ENCODE measurements around the gene FAM227A. TPM values are rescaled to one million over a fixed set of nuclear protein-coding genes. Genes with fewer than 3 reads are reported as not detected.

FAM227A gene
- total RNA-seq, 2 donors from 2014 or later, result 9.1 to 14.9 TPM

- H3K27me3 ChIP-seq (ENCODE audit: control insufficient read depth, insufficient read depth, low read length, poor library complexity, severe bottlenecking), result no peaks in the 10 kb centered on the region
- no peak for TF ChIP-seq CTCF (conservative IDR thresholded peaks at IDR 0.05)
- WGBS, 2 experiments (ENCODE audit: insufficient coverage in 1 of 2, insufficient read length in 1 of 2), result 88% methylated on average over 8 of the region's 8 CpGs
- Mint-ChIP-seq H3K4me3 (peak overlapping the region; percentile 82), H3K36me3 (ENCODE audit: low read depth) (peaks cover 37% of the 10 kb centered on the region), H3K4me1 (peaks cover 35% of the 10 kb centered on the region), H3K27ac (peak overlapping the region; percentile 6), H3K9me3 (no peaks in the 10 kb centered on the region), H3K27me3 (ENCODE audit: insufficient read depth) (no peaks in the 10 kb centered on the region)
- no peaks in the 10 kb centered on the region for H3K9me3 ChIP-seq (ENCODE audit: control insufficient read depth, low read length)
- H3K36me3 ChIP-seq (ENCODE audit: control insufficient read depth, insufficient read depth, low read length), result peaks cover 11% of the 10 kb centered on the region
- H3K4me3 ChIP-seq (ENCODE audit: low read length), result peak overlapping the region; percentile 86
- no peak overlapping the region for H3K27ac ChIP-seq (ENCODE audit: low read depth, low read length)
- no peak for DNase-seq
- peaks cover 5% of the 10 kb centered on the region for H3K4me1 ChIP-seq (ENCODE audit: control insufficient read depth, insufficient read depth, low read length)
- H3K9ac ChIP-seq (ENCODE audit: extremely low read depth, low read length, poor library complexity, severe bottlenecking), result no peak overlapping the region
These were observed 41.4 kb upstream of the FAM227A start for GRCh38 chr22:38697425-38698089.

DNA sequence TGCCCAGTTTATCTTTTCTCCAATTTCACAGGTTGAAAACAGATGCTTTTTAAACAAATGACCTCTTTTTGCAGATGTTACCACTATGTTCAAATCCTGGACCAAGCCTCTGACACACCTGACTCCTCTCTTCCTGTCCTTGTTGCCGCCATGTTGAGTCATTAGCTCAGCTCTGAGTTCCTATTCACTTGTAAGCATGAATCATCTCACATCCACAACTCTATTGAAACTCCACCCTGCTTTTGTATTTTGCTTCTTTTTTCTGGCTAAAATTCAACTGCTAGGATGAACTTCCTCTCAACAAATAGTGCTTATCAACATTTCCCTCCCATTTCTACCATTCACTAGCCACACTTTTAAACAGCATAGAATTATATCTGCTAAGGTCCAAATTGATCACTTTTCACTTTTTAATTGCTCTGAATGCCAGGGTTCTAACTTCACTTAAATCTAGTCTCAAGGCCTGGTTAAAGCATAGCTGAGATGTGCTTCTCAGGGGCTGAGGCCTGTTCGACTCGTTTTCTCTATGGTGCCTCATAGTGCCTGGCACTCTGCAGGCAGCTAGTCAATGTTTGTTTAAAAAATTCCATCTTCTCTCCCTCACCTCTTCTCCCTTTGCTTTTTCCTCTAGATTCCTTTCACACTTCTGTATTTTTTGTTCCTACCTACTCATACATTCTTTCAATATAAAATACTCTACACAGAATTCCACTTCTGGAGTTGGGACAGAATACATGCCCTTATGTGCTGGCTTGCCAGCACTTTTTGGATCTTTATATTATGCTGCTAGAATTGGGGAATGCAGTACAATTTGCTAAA lies 40.6 kb upstream of the FAM227A start:
- Histone ChIP-seq H3K36me3 (ENCODE audit: control insufficient read depth, insufficient read depth, low read length) (peaks cover 16% of the 10 kb centered on the region), H3K4me1 (ENCODE audit: control insufficient read depth, insufficient read depth, low read length) (peaks cover 5% of the 10 kb centered on the region), H3K9ac (ENCODE audit: extremely low read depth, low read length, poor library complexity, severe bottlenecking) (no peak overlapping the region), H3K27ac (ENCODE audit: low read depth, low read length) (no peak overlapping the region), H3K27me3 (ENCODE audit: control insufficient read depth, insufficient read depth, low read length, poor library complexity, severe bottlenecking) (no peaks in the 10 kb centered on the region), H3K4me3 (ENCODE audit: low read length) (peak overlapping the region; percentile 86), H3K9me3 (ENCODE audit: control insufficient read depth, low read length) (no peaks in the 10 kb centered on the region)
- H3K27me3 Mint-ChIP-seq (ENCODE audit: insufficient read depth), result no peaks in the 10 kb centered on the region
- DNase-seq, result no peak
- no peak overlapping the region for H3K4me3 Mint-ChIP-seq
- H3K27ac Mint-ChIP-seq, result peak overlapping the region; percentile 2
- H3K4me1 Mint-ChIP-seq, result peaks cover 35% of the 10 kb centered on the region
- no peaks in the 10 kb centered on the region for H3K9me3 Mint-ChIP-seq
- 55 to 75% methylated on average over 3 of the region's 3 CpGs for WGBS, 2 experiments (ENCODE audit: insufficient coverage in 1 of 2, insufficient read length in 1 of 2)
- peaks cover 40% of the 10 kb centered on the region for H3K36me3 Mint-ChIP-seq (ENCODE audit: low read depth)
- no peak for TF ChIP-seq CTCF (conservative IDR thresholded peaks at IDR 0.05)

- TF ChIP-seq CTCF (conservative IDR thresholded peaks at IDR 0.05), result no peak
- Histone ChIP-seq H3K9ac (ENCODE audit: extremely low read depth, low read length, poor library complexity, severe bottlenecking) (no peak overlapping the region), H3K27ac (ENCODE audit: low read depth, low read length) (no peak overlapping the region), H3K4me3 (ENCODE audit: low read length) (no peak overlapping the region), H3K27me3 (ENCODE audit: control insufficient read depth, insufficient read depth, low read length, poor library complexity, severe bottlenecking) (no peaks in the 10 kb centered on the region), H3K36me3 (ENCODE audit: control insufficient read depth, insufficient read depth, low read length) (peaks cover 34% of the 10 kb centered on the region), H3K9me3 (ENCODE audit: control insufficient read depth, low read length) (no peaks in the 10 kb centered on the region), H3K4me1 (ENCODE audit: control insufficient read depth, insufficient read depth, low read length) (peaks cover 5% of the 10 kb centered on the region)
- H3K27ac Mint-ChIP-seq, result no peak overlapping the region
- no peak for DNase-seq
- no peaks in the 10 kb centered on the region for H3K9me3 Mint-ChIP-seq
- peaks cover 49% of the 10 kb centered on the region for H3K36me3 Mint-ChIP-seq (ENCODE audit: low read depth)
- H3K4me1 Mint-ChIP-seq, result peaks cover 35% of the 10 kb centered on the region
- no peaks in the 10 kb centered on the region for H3K27me3 Mint-ChIP-seq (ENCODE audit: insufficient read depth)
- no peak overlapping the region for H3K4me3 Mint-ChIP-seq
- WGBS, 2 experiments (ENCODE audit: insufficient coverage in 1 of 2, insufficient read length in 1 of 2), result 94 to 100% methylated on average over 3 of the region's 3 CpGs
These were observed 38.7 kb upstream of the FAM227A start for GRCh38 chr22:38694940-38695339.
